Mesothelial cell of epicardium (in vitro differentiated cells): Measurements from ENCODE around the gene CREB3L1. TPM values are rescaled to one million over a fixed set of nuclear protein-coding genes. Genes with fewer than 3 reads are reported as not detected.

Source experiments
- DNase-seq, 2 experiments: peaks; one replicate each; pipeline ENCODE4 v3.0.0; 2021; ENCODE audit warnings: low spot score in 2 of 2; ENCODE audit not compliant: unreplicated experiment in 2 of 2
- H3K27ac Mint-ChIP-seq: 2 replicates; pipeline ENCODE4 v1.8.0; 2021; ENCODE audit warnings: mixed read lengths
- H3K27me3 Mint-ChIP-seq: 2 replicates; pipeline ENCODE4 v1.8.0; 2021; ENCODE audit warnings: low read depth, mixed read lengths
- H3K36me3 Mint-ChIP-seq: 2 replicates; pipeline ENCODE4 v1.8.0; 2021; ENCODE audit warnings: mixed read lengths
- H3K4me1 Mint-ChIP-seq: 2 replicates; pipeline ENCODE4 v1.8.0; 2021; ENCODE audit warnings: mixed read lengths
- H3K4me3 Mint-ChIP-seq: 2 replicates; pipeline ENCODE4 v1.8.0; 2021; ENCODE audit warnings: mild to moderate bottlenecking, moderate library complexity, mixed read lengths
- H3K9me3 Mint-ChIP-seq: 2 replicates; pipeline ENCODE4 v1.8.0; 2021; ENCODE audit warnings: mixed read lengths
- total RNA-seq: library from RNA; stranded (reverse); gene quantifications from 3 replicates; pipeline ENCODE4 v1.2.1, GENCODE V29; 2021
- TF ChIP-seq, protein P1 (sequence below): fragments of 200-600 bp; sonication (generic); IDR thresholded peaks from one replicate; pipeline ENCODE4 v1.5.0; 2021; ENCODE audit warnings: antibody characterized with exemption; ENCODE audit not compliant: unreplicated experiment

CREB3L1 gene
- total RNA-seq, 1 donor from 2014 or later, result 34.5 TPM

DNA sequence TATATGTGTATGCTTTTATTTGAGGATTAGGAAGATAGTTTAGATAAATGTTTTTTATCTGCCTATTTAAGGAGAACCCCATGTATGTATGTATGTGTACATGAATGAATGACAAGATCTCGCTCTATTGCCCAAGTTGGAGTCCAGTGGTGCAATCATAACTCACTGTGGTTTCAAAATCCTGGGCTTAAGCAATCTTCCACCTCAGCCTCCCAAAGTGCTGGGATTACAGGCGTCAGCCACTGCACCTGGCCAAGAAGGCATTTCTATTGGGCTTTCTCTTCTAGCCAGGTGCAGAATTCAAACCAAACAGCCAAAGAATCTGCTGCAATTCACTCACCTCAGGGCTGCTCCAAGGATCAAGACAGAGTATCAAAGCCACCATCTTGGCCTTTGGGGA, 44.3 kb downstream of the CREB3L1 start:
- Mint-ChIP-seq H3K27ac (no peak overlapping the region), H3K36me3 (peaks cover 6% of the 10 kb centered on the region), H3K4me3 (no peak overlapping the region), H3K27me3 (peaks cover 8% of the 10 kb centered on the region), H3K4me1 (no peaks in the 10 kb centered on the region), H3K9me3 (no peaks in the 10 kb centered on the region)
- DNase-seq, result no peak
- TF ChIP-seq, protein P1, sequence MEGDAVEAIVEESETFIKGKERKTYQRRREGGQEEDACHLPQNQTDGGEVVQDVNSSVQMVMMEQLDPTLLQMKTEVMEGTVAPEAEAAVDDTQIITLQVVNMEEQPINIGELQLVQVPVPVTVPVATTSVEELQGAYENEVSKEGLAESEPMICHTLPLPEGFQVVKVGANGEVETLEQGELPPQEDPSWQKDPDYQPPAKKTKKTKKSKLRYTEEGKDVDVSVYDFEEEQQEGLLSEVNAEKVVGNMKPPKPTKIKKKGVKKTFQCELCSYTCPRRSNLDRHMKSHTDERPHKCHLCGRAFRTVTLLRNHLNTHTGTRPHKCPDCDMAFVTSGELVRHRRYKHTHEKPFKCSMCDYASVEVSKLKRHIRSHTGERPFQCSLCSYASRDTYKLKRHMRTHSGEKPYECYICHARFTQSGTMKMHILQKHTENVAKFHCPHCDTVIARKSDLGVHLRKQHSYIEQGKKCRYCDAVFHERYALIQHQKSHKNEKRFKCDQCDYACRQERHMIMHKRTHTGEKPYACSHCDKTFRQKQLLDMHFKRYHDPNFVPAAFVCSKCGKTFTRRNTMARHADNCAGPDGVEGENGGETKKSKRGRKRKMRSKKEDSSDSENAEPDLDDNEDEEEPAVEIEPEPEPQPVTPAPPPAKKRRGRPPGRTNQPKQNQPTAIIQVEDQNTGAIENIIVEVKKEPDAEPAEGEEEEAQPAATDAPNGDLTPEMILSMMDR, result no peak

DNA sequence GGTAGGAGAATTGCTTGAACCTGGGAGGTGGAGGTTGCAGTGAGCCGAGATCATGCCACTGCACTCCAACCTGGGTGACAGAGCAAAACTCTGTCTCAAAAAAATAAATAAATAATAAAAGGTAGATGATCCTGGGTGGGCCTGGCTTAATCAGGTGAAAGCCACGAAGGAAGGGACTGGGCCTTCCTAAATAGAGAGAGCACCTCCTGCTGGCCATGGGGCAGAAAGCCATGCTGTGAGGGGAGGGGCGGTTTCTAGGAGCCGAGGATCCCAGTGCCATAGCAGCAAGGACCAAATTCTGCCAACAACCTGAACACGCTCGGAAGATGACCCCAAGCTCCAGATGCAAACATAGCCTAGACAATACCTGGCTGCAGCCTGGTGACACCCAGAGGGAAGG, 45.3 kb downstream of the CREB3L1 start:
- H3K27ac Mint-ChIP-seq, result no peak overlapping the region
- DNase-seq, result no peak
- no peaks in the 10 kb centered on the region for H3K4me1 Mint-ChIP-seq
- no peaks in the 10 kb centered on the region for H3K9me3 Mint-ChIP-seq
- peaks cover 6% of the 10 kb centered on the region for H3K36me3 Mint-ChIP-seq
- TF ChIP-seq, protein P1, result no peak
- no peak overlapping the region for H3K4me3 Mint-ChIP-seq
- peaks cover 13% of the 10 kb centered on the region for H3K27me3 Mint-ChIP-seq

DNA sequence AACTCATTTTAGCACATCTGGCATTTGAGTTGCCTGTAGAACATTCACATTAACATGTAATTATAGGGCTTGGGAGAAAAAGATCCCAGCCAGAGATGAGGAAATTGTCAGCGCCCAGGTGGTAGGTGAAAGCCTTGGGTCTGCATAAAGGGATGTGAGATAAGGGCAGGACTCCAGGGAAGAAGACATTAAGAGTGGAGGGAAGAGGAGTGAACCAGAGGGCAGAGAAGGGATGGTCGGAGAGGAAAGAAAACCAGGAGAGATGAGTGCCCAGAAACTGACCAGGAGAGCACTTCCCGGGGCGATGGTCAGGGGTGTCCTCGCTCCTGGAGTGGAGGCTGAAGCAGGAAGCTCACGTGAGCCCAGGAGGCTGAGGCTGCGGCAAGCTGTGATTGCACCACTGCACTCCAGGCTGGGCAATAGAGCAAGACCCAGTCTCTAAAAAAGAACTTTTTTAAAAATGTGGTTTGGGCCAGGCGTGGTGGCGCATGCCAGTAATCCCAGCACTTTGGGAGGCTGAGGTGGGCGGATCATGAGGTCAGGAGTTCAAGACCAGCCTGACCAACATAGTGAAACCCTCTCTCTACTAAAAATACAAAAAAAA, 49.5 kb downstream of the CREB3L1 start:
- no peak for DNase-seq
- Mint-ChIP-seq H3K27me3 (peaks cover 43% of the 10 kb centered on the region), H3K9me3 (no peaks in the 10 kb centered on the region), H3K27ac (no peak overlapping the region), H3K4me3 (no peak overlapping the region), H3K4me1 (peaks cover 19% of the 10 kb centered on the region), H3K36me3 (peaks cover 4% of the 10 kb centered on the region)
- TF ChIP-seq, protein P1, result no peak

DNA sequence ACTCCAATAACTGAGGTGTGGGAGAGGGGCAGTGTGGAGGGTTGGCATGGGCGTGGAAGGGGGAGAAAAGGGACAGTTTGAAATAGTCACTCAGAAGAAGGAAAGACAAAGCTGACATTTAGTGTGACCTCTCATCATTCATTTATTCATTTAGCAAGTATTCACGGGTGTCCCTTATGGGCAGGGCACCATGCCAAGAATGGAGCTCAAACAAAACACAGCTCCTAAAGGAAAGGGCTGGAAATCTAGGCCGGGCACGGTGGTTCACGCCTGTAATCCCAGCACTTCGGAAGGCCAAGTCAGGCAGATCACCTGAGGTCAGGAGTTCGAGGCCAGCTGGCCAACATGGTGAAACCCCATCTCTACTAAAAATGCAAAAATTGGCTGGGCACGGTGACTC, 50.4 kb downstream of the CREB3L1 start:
- Mint-ChIP-seq H3K4me1 (peaks cover 20% of the 10 kb centered on the region), H3K27me3 (peaks cover 50% of the 10 kb centered on the region), H3K4me3 (no peak overlapping the region), H3K27ac (no peak overlapping the region), H3K36me3 (no peaks in the 10 kb centered on the region), H3K9me3 (no peaks in the 10 kb centered on the region)
- TF ChIP-seq, protein P1, result no peak
- no peak for DNase-seq

DNA sequence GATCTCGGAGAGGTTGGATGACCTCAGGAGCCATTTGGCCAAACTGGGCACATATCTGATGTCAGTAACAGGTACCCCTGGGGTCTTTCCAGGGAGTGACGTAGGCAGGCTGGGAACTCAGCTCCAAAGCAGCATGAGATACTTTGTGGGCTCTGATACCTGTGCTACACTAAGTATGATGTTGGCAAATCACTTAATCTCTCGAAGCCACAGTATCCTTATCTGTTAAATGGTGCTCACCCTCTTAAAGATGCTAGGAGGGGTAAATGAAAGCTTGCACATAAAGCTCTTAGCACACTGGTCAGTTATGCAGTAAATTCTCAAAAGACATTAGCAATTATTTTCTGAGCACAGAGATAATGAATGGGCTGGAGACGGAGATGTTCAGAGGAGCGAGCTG, 52.7 kb downstream of the CREB3L1 start:
- Mint-ChIP-seq H3K36me3 (no peaks in the 10 kb centered on the region), H3K4me1 (peaks cover 21% of the 10 kb centered on the region), H3K4me3 (peak overlapping the region; percentile 28), H3K9me3 (no peaks in the 10 kb centered on the region), H3K27ac (no peak overlapping the region), H3K27me3 (peaks cover 69% of the 10 kb centered on the region)
- DNase-seq, result no peak
- TF ChIP-seq, protein P1, result no peak
